Thyroid gland (tissue), 4 donors: ENCODE results near the gene VTA1.

ENCODE experiments used
- POLR2A ChIP-seq, 2 donors: fragments of 450-650 bp; IDR thresholded peaks; one replicate each; pipeline ENCODE4 v1.6.1; 2017; ENCODE audit warnings: antibody characterized with exemption in 2 of 2, mild to moderate bottlenecking in 2 of 2, moderate library complexity in 1 of 2
- TF ChIP-seq, protein P1 (sequence below), 6 experiments: fragments of 200-600 bp in 3 of 6; fragments of 450-650 bp in 3 of 6; sonication (generic) in 3 of 6; IDR thresholded peaks; one replicate each; pipeline ENCODE4 v1.5.1; 2016 to 2019; ENCODE audit warnings: antibody characterized with exemption in 6 of 6, mild to moderate bottlenecking in 2 of 6, inconsistent platforms in 1 of 6, moderate library complexity in 1 of 6

DNA sequence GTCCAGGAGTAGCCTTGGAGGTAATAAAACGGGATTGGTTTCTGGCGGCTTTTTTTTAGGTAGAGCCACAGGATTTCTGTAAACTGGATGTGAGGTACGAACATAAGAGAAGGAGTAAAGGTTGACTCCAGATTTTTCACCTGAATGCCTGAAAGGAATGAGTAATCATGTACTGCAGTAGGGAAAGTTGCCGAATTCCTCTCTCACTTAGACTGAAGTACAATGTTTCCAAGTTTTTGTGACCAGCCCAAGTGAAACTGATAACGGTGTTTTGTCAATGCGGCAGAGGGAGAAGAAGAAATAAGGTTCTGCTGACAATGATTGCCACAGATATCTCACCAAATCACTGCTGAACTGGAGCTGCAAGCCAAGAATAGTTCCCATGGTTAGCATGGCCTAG, 75.0 kb downstream of the VTA1 start:
- no peak for TF ChIP-seq POLR2A (IDR thresholded peaks at IDR 0.05)
- TF ChIP-seq, protein P1, sequence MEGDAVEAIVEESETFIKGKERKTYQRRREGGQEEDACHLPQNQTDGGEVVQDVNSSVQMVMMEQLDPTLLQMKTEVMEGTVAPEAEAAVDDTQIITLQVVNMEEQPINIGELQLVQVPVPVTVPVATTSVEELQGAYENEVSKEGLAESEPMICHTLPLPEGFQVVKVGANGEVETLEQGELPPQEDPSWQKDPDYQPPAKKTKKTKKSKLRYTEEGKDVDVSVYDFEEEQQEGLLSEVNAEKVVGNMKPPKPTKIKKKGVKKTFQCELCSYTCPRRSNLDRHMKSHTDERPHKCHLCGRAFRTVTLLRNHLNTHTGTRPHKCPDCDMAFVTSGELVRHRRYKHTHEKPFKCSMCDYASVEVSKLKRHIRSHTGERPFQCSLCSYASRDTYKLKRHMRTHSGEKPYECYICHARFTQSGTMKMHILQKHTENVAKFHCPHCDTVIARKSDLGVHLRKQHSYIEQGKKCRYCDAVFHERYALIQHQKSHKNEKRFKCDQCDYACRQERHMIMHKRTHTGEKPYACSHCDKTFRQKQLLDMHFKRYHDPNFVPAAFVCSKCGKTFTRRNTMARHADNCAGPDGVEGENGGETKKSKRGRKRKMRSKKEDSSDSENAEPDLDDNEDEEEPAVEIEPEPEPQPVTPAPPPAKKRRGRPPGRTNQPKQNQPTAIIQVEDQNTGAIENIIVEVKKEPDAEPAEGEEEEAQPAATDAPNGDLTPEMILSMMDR (IDR thresholded peaks at IDR 0.05), result no peak
